ENCODE data around the gene GPAM.

DNA sequence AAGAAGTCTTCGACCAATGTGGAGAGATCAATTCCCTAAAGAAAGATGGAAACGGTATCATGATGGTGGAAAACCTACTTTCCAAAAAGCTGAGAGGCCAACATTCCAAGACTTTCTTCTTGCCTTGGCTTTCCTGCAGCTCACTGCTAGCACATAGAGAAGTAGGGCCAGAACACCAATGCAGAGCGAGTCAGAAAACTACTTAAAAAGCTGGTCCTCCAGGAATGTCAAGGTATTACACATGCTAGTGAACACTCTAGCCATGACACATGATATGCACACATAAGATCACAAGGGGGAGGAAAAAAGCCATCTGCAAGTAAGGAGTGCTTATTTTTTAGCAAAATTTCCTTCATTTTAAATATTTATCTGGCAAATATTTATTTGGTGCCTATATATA, 22.7 kb downstream of the GPAM start:
- TF ChIP-seq, protein P1, sequence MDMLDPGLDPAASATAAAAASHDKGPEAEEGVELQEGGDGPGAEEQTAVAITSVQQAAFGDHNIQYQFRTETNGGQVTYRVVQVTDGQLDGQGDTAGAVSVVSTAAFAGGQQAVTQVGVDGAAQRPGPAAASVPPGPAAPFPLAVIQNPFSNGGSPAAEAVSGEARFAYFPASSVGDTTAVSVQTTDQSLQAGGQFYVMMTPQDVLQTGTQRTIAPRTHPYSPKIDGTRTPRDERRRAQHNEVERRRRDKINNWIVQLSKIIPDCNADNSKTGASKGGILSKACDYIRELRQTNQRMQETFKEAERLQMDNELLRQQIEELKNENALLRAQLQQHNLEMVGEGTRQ (IDR thresholded peaks at IDR 0.05; ENCODE audit: borderline replicate concordance, low read depth, low read length) = no peak
- TF ChIP-seq MXI1 (IDR thresholded peaks at IDR 0.05; ENCODE audit: low read depth, low read length) = no peak
- no peak for TF ChIP-seq RFX5 (IDR thresholded peaks at IDR 0.05; ENCODE audit: low read length)
- TF ChIP-seq EZH2phosphoT487 (IDR thresholded peaks at IDR 0.05; ENCODE audit: borderline replicate concordance, low read depth) = no peak

Data from SK-N-SH (cell line).